Stimulated activated CD4-positive, alpha-beta T cell treated with anti-CD3 and anti-CD28 coated beads, Interleukin-1b, Interleukin-23, amount 100 ng/mL, for 1 hour (primary cell): ENCODE data around the gene SGMS1.

Experiments used
- DNase-seq, 2 donors: peaks; one replicate each; pipeline ENCODE4 v3.0.0-alpha.2; 2020; ENCODE audit warnings: low read depth in 2 of 2

Gene SGMS1

DNA sequence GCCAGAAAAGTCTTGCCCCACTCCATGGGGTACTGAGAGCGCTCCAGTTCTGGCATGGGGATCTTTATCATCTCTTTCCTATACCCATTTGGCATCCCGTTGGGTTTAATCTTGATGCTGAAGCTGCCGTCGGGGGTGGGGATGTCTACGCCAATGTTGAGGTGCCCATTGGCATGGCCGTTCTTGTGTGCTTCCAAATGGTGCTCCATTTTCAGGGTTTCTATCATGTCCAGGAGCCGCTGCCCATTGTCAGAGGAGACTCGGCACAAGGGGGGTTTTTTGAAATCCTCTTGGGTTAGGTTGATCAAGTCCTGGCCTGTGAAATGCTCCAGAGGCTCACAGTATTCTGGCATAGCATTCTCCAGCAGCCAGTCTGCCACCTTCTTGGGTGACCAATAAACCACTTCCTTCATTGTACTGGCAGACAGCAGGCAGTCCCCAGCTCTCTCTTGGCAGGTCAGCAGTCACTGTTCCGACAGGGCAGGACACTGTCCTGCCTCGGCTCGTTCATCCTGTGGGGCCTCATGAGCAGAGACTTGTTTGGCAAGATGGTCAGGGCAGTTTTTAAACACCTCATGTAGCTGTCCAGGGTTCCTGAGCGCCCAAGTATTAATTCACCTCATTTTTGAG lies 279.9 kb downstream of the SGMS1 start:
- DNase-seq: no peak

DNA sequence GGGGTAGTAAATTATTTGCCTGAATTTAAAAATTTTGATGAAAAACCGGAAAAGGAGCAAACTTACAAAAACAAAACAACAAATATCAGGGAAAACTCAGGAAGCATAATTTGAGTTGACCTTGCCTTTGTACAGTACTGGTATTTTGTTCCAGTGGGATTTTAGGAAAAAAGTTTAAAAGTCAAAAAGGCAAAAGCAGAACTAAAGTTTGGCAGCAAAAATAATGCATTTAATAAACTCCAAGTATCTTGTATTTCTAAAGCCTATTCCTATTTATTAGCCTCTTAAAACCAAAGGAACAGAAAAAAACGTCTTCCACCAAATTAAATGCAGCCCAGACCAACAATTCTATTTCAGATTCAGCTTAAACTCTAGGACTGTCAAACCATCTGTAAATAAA lies 281.8 kb downstream of the SGMS1 start:
- no peak for DNase-seq

DNA sequence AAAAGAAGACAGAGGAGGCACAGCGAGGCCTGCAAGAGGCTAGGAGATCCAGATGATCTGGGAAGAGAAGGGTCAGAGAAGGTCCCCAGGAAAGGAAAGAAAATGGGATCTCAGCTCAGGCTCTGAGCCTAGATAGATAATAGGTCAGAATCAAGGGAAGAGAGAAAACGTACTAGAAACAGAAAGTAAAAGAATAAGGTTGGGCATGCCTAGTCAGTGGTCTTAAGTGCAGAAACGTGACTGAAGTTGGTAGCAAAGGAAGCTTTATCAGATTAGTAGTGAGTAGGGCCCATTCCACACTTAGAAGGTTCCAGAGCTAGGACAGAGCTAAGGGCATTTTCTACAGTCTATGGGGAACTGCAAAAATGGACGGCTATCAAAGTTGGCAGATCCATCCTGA lies 287.6 kb downstream of the SGMS1 start:
- no peak for DNase-seq

DNA sequence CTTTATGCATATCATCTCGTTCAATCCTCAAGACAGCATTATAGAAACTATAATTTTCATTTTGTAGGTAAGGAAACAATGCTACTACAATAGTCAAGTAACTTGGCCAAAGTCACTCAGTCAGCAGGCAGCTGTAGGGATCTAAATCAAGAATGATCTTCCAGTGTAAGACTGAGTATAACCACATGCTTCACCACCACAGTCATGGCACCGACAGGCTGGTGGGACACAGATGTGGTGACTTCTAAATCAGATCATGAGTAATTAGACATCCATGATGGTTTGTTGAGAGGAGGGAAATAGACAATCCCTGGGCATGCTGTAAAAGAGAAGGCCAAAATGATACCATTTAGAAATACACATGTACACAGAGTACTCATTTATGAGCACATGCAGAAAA lies 288.4 kb downstream of the SGMS1 start:
- no peak for DNase-seq

DNA sequence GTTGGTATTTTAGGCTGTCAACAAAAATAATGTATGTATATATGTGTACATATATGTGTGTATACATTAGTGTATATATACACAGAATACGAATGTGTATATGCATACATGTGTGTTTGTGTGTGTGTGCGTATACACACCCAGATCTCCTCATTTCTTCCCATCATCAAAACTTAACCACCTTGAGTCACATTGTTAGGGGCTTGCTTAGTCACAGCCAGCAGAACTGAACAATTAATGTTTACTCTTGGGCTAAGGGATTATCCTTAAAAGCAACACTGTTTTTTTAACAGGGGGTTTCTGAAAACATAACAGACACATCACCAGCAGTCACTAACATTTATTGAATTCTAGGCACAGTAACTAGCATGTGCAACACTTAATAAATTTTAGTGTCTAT lies 289.5 kb downstream of the SGMS1 start:
- no peak for DNase-seq

DNA sequence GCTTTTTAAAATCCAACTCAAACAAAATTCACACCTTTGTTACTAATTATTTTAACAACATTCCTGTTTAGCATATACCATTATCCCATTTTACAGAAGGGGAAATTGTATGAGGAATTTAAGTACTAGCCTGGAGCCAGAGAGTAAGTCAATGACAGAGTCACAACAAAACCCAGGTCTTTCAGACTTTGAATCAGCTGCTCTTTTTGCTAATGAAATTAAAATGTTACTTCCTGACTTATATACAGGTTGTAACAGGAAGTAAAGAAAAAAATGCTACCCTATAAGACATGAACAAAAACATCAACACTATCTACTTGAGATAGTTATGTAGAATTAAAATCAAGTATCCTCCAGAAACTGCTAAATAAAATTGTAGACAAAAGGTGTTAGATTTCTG lies 289.9 kb downstream of the SGMS1 start:
- DNase-seq: no peak

DNA sequence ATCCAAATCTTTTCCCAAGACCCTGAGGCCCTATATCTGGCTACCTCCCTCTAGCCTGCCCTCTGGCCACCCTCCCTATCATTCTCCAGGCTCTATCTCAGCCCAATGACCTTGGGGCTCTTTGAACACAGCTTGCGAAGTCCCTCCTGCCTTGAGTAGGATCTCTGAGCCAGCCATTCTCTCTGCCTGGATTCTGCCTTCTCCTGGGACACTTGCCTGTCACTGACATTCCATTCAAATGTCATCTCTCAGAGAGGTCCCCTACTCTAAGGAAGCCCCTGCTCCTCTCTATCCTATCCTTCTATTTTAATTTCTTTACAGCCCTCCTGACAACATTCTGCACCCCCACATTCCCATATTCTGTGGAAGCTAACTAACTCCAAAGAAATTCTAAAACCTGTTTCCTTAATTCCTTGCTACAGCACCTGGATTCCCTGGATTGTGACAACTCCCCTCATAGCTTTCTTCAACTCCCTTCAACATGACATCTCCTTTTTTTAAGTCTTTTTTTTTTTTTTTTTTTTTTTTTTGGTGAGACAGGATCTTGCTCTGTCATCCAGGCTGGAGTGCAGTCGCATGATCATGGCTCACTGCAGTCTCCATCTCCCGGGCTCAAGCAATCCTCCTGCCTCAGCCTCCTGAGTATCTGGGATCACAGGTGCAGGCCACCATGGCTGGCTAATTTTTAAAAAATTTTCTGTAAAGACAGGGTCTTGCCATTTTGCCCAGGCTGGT lies 291.5 kb downstream of the SGMS1 start:
- DNase-seq: no peak

DNA sequence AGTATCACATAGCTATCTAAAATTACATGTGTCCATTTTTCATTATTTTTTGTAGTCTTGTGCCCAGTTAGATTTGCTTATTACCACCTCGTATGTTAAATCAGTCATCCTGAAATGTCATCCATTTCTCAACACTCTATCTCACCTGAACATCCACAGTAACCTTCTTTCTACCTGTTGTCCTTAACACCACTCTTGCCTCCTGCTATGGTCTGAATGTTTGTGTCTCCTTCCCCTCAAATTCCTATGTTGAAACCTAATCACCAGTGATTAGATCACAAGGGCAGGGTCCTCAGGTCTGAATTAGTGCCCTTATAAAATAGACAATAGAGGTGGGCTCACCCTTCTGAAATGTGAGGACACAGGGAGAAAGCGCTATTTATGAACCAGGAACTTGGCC lies 292.3 kb downstream of the SGMS1 start:
- DNase-seq: no peak

DNA sequence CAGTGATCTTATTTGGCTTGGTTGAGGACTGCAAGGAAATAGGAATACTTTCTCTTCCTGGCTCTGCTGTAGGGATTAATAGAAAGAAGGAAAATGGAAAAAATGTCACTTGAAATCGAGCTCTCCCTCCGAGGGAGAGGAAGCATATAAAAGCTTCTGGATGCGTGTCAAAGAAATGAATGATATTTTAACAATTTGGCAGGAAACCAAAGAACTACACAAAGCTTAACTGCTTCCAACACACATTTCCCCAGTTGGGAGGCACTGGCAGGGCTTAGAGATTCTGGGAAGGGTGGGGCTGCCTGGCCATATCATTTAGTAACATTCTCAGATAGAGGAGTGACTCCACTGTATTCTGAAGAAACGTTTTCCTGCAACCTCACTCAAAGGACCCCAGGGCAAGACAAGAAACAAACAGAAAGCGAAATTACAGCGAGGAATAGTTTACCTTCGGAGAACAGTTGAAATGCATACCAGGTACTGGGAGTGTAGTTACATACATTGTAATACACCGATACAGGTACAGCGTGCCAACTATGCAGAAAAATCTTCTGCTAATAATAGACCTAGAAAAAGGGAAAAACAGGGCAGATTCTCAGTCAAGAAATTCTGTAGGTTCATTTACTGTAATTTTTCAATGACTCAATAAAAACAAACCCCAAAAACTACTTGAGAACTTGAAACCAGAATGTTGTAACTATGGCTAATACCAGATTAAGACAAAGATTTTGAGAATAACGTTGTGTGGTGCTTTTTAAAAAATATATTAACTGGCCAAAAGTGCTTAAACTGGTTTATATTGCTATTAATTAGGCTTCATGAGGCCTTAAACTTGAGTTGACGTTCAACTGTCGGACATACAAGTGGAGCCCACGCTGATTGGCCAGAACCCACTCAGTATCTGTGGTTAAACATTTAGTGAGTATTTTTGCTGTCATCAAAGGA lies 296.7 kb downstream of the SGMS1 start:
- DNase-seq: no peak

DNA sequence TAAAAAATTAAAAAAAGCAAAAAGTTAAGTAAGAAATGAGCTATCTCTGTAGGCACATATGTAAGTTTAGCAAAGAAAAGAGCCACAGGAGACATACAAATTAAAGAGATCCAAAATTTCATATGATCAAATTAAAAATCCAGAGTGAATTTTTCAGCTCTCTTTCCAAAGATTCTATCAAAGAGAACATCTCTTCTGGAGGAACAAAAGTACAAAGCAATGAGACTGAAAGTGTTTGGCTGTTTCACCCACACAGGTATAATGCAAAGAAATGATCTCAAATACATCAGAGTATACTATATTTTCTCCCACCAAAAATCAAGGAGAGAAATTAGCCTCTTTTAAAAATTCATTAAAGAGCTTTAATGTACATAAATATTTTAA lies 297.6 kb downstream of the SGMS1 start:
- no peak for DNase-seq

DNA sequence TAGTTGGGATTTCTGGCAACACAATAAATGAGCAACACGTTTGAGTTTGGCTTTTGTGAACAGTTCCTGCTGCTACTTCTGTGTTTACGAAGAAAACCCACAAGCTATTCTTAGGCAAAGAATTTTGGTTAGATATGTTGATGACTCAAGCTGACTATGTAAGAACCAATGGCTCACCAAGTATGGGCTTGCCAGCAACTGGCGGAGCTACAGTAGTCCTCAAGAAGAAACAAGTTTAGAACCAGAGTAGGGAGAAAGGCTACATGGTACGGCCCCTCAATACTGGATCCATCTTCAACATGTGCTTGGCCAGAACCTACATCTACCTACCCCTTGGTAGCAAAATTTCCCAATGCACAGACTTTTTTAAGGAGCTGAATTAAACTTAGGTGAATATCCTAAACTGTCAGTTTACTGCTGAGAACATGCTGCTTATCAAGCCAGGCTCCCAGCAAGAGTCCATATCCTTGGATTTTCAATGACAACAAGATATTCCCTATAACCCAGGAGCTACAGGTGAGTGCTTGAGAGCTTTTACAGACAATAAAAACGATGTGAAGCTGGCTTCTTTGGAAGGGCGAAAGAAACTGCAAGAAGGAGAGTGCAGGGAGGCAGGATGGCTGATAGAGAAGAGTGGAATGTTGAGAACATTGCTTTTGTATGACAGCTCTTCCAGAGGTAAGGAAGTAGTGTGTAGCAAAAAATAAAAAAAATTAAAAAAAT lies 298.1 kb downstream of the SGMS1 start:
- no peak for DNase-seq

DNA sequence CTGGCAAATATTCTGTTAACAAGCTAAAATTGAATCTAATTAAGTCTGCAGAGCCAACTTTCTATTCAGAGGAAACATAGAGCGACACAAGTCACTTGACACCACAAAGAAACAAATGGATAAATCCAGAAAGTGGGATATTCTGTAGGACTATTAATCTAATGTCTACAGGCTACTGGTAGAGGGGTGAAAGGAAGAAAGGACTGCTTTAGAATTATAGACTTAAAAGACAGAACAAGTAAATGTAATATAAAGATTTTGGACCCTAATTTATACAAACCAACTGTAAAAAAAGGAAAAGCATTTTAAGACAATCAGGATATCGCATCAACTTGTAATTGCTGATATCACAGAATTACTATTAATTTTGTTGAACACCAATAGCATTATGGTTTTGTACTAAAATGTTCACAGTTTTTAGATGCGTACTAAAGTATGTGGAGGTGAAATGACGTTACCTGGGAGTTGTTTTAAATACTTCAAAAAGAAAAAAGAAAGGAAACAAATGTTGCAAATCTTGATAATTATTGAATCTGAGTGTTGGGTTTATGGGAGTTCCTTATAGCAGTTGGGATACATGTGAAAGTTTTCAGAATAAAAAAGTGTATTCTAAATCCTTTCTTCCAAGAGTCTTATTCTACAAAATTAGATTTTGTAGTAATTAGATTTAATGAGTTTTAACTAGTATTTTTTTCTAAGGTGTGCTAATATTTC lies 298.9 kb downstream of the SGMS1 start:
- DNase-seq: no peak

DNA sequence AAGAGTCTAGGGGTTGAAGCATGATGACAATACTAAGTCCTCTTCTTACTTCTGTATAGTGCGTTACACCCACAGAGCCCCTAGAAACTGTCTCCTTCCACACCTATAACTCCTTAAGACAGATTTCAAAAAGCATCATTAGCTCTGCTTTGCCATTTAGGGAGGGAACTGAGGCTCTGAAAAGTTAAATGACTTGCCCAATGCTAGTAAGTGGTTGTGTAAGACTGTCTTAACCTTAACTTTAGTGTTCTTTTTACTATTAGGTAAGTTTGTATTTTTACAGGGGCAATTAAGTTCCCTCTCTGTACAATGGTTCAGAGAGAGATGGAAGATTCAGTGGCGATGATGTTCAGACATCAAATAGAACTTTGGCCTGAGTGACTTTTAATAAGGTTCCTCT lies 299.7 kb downstream of the SGMS1 start:
- DNase-seq: no peak

DNA sequence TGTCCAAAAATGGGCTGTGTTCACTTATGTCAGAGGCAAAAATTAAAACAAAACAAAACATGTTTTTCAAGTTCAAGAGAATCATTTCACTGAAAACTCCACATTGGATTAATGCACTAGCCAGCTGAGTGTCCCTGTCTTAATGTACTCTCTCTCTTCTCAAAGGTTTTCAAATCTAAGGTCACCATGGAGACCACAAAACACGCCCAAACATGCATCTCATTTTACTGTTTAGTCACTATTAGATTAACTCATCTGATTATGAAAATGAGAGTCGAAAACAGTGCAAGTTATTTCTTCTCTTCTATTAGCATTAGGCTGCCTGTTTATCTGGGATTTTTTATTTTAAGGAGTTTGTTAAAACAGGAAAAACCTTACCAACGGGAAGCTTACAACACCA lies 301.7 kb downstream of the SGMS1 start:
- no peak for DNase-seq

DNA sequence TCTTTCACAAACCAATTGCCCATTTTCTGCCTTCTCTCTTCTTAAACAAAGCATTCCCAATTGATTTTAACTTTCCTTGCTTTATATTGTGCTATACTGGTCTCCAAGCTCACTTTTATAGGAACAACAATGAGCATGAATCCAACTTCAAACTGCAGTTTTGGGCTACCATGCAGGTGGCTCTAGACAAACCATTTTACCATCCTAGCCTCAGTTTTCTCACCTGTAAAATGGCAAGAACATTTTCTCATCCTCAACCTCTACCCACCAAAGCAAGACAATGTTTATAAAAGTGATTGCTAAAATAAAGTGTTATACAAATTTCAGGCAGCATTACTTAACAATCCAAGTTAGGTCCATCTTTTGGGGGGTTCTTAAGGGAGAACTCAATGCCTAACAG lies 305.6 kb downstream of the SGMS1 start:
- no peak for DNase-seq

DNA sequence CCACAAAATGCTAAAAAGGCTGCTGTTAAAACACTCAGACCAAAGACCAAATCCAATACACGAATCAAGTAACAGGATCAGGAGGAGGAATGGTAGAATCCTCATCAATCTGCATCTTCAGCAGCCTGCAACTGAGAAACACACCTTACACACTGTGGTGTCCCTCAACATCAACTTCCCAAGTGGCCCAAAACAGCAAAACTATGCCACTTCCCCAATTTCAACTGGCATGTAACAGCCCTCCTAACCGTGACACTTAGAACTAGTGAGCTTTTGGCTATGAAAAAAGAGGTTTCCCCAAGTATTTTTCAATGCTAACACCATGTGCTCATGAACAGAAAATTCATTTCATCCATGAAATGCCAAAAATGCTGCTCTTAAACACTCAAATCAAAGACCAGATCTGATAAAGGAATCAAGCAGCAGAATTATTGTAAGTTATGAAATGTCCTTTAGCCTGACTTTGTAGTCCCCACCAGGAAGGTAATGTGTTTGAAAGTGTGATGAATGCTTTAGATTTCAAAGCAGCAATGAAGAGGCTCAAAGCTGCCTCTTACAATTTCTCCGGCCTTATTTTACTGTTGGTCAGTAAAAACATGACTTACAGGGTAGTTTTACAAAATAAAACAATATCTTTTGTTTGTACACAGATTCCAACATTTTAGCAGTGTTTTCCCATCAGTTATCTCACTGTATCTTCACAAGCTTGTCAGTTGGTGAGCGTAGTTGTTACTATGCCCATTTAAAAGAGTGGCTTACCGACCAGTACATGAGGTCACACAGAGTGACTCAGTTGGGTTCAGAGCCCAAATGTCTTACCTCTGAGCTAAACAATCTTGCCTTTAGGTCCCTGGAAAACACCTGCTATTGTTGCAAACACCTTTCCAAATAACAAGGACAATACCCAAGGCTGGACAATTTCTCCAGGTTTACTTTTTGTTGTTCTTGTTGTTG lies 306.8 kb downstream of the SGMS1 start:
- no peak for DNase-seq

DNA sequence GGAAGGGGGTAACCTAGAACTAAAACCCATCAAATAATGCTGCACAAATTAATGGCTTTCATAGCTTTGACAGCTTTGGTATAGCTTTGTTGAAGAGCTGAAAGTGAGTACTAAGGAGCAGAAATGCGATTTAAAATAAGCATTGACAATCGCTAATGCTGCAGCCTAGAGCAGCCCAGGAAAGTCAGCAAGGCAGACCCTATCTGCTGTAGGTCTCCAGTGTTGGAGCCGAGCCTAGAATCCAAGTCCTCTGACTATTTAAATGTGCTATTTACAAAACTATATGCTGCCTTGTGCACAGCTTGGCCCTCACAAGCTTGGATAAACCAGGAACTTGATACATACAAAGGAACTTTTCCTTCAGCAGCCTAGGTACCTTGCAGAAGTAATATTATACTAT lies 307.6 kb downstream of the SGMS1 start:
- DNase-seq: no peak

DNA sequence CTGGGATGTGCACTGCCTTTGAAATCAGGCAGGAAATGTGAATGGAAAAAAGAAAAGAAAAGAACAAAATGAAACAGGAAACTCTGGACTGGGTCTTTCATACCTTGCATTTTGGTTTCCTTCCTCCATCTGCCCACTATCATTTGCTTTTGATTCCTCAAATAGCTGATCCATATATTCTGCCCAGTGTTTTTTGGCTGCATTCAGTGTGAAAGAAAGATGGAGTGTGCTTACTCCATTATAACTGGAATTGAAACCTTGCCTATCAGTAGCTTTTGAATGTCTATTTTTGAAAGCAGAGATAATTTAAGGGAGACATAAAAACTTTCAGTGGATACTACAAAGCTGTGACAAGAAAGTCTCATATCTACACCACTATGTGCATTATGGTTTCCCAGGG lies 308.3 kb downstream of the SGMS1 start:
- DNase-seq: no peak

DNA sequence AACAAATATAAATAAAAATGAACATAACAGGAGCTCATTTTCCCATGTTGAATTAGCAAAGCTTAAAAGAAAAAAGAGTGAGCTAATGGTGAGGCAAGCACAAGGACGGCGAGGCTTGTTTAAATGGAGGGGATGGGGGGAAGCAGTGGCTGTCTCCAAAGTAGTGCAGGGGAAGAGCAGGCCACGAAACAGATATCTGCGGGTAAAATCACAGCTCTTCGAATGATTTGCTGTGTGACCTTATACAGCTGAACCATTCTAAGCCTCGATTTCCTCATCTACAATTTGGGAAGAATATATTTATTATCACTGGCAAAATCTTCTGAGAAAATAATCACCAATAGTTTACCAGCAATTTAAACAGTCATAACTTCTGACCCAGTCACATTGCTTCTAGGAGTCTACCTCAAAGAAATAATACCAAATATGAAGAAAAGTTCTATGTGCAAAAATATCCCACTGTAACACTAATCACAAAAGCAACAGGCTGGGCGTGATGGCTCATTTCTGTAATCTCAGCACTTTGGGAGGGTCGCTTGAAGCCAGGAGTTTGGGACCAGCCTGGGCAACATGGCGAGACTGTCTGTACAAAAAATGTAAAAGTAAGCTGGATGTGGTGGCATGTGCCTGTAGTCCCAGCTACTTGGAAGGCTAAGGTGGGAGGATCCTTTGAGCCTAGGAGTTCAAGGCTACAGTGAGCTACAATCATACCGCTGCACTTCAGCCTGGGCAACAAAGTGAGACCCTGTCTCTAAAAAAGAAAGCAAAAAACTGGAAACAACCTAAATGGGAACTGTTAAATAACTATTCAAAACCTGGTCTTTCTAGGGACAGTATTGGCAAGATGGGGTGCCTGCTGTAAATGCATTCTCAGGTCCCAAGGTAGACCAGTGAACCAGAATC lies 309.3 kb downstream of the SGMS1 start:
- DNase-seq: no peak
